ENCODE results near the gene KLHDC3. TPM values are rescaled to one million over a fixed set of nuclear protein-coding genes. Genes with fewer than 3 reads are reported as not detected.

Gene KLHDC3
- total and polyA plus RNA-seq, 2 of the 13 experiments (the other 11 are each of a cell fraction or from before 2014, with no cell fraction given): 78.3 to 91.5 TPM

DNA sequence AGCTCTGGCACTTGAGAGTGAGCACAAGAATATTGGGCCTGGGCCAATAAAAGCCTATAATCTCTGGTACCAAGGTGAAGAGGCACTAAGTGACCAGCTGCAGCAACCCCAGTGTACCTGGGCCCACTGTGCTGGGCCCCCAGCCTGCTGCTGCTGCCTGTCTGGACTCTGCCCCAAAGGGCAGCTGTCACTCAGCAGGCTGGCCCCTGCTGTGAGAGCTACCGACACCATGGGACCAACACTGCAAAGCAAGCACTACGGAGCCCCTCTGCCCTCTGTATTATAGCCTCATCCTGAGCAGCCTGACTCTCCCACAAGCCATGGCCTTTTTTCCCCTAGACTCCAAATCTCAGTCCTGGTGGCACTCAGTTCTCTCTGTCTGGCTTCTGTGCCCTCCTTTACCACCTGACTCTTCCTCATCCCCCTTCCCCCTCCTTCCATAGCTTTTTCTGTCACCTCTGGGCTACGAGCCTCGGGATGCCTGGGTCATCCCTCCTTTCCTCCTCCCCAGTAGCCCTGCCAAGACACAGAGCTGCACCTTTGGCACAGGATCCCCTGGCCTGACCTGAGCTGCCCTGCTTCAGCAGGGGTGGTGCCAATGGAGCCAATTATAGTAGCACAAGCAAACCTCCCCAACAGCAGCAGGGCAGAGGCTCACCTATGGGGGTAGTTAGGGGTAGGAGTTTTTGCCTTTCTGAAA, 21.6 kb downstream of the KLHDC3 start (continued):
- TF ChIP-seq ZNF350 (CRISPR knock-in tag; IDR thresholded peaks at IDR 0.05; ENCODE audit: borderline replicate concordance, low read depth): peak; percentile 25; the same call in 1 of the 2 replicates
- peak; percentile 88 for TF ChIP-seq ZNF563 (CRISPR knock-in tag; IDR thresholded peaks at IDR 0.05)
- TF ChIP-seq SALL2 (CRISPR knock-in tag; IDR thresholded peaks at IDR 0.05): no peak
- TF ChIP-seq ZNF292 (CRISPR knock-in tag; IDR thresholded peaks at IDR 0.05; ENCODE audit: borderline replicate concordance, low read depth): peak; percentile 46; the same call in 1 of the 2 replicates
- 0 out of 2 replicates have a peak, but pooled peaks have one; percentile 30 for TF ChIP-seq ZBTB7B (CRISPR knock-in tag; IDR thresholded peaks at IDR 0.05)
- TF ChIP-seq, protein P1, sequence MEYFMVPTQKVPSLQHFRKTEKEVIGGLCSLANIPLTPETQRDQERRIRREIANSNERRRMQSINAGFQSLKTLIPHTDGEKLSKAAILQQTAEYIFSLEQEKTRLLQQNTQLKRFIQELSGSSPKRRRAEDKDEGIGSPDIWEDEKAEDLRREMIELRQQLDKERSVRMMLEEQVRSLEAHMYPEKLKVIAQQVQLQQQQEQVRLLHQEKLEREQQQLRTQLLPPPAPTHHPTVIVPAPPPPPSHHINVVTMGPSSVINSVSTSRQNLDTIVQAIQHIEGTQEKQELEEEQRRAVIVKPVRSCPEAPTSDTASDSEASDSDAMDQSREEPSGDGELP (IDR thresholded peaks at IDR 0.05; ENCODE audit: borderline replicate concordance, low read depth): peak; percentile 48; the same call in 1 of the 2 replicates
- TF ChIP-seq SMC3 (IDR thresholded peaks at IDR 0.05; ENCODE audit: low read length): no peak
- TF ChIP-seq ZNF841 (CRISPR knock-in tag; IDR thresholded peaks at IDR 0.05; ENCODE audit: borderline replicate concordance): no peak
- TF ChIP-seq FOXK2 (IDR thresholded peaks at IDR 0.05): no peak
- no peak for TF ChIP-seq ZNF235 (CRISPR knock-in tag; IDR thresholded peaks at IDR 0.05; ENCODE audit: borderline replicate concordance)
- no peak for TF ChIP-seq PAX8 (CRISPR knock-in tag; IDR thresholded peaks at IDR 0.05; ENCODE audit: borderline replicate concordance)
- TF ChIP-seq ZNF703 (CRISPR knock-in tag; IDR thresholded peaks at IDR 0.05; ENCODE audit: borderline replicate concordance): no peak
- TF ChIP-seq CBX5 (CRISPR knock-in tag; IDR thresholded peaks at IDR 0.05; ENCODE audit: borderline replicate concordance): no peak
- TF ChIP-seq SP140L (CRISPR knock-in tag; IDR thresholded peaks at IDR 0.05; ENCODE audit: borderline replicate concordance): no peak
- no peak for TF ChIP-seq ARID2 (CRISPR knock-in tag; IDR thresholded peaks at IDR 0.05; ENCODE audit: borderline replicate concordance)
- no peak for TF ChIP-seq ZNF34 (CRISPR knock-in tag; IDR thresholded peaks at IDR 0.05; ENCODE audit: borderline replicate concordance)
- TF ChIP-seq, protein P2, sequence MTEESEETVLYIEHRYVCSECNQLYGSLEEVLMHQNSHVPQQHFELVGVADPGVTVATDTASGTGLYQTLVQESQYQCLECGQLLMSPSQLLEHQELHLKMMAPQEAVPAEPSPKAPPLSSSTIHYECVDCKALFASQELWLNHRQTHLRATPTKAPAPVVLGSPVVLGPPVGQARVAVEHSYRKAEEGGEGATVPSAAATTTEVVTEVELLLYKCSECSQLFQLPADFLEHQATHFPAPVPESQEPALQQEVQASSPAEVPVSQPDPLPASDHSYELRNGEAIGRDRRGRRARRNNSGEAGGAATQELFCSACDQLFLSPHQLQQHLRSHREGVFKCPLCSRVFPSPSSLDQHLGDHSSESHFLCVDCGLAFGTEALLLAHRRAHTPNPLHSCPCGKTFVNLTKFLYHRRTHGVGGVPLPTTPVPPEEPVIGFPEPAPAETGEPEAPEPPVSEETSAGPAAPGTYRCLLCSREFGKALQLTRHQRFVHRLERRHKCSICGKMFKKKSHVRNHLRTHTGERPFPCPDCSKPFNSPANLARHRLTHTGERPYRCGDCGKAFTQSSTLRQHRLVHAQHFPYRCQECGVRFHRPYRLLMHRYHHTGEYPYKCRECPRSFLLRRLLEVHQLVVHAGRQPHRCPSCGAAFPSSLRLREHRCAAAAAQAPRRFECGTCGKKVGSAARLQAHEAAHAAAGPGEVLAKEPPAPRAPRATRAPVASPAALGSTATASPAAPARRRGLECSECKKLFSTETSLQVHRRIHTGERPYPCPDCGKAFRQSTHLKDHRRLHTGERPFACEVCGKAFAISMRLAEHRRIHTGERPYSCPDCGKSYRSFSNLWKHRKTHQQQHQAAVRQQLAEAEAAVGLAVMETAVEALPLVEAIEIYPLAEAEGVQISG (CRISPR knock-in tag; IDR thresholded peaks at IDR 0.05): 0 out of 2 replicates have a peak, but pooled peaks have one; percentile 11
- no peak; the same call in none of the 2 replicates for TF ChIP-seq POLR2AphosphoS5 (IDR thresholded peaks at IDR 0.05; ENCODE audit: low read depth, low read length)
- TF ChIP-seq, protein P3, sequence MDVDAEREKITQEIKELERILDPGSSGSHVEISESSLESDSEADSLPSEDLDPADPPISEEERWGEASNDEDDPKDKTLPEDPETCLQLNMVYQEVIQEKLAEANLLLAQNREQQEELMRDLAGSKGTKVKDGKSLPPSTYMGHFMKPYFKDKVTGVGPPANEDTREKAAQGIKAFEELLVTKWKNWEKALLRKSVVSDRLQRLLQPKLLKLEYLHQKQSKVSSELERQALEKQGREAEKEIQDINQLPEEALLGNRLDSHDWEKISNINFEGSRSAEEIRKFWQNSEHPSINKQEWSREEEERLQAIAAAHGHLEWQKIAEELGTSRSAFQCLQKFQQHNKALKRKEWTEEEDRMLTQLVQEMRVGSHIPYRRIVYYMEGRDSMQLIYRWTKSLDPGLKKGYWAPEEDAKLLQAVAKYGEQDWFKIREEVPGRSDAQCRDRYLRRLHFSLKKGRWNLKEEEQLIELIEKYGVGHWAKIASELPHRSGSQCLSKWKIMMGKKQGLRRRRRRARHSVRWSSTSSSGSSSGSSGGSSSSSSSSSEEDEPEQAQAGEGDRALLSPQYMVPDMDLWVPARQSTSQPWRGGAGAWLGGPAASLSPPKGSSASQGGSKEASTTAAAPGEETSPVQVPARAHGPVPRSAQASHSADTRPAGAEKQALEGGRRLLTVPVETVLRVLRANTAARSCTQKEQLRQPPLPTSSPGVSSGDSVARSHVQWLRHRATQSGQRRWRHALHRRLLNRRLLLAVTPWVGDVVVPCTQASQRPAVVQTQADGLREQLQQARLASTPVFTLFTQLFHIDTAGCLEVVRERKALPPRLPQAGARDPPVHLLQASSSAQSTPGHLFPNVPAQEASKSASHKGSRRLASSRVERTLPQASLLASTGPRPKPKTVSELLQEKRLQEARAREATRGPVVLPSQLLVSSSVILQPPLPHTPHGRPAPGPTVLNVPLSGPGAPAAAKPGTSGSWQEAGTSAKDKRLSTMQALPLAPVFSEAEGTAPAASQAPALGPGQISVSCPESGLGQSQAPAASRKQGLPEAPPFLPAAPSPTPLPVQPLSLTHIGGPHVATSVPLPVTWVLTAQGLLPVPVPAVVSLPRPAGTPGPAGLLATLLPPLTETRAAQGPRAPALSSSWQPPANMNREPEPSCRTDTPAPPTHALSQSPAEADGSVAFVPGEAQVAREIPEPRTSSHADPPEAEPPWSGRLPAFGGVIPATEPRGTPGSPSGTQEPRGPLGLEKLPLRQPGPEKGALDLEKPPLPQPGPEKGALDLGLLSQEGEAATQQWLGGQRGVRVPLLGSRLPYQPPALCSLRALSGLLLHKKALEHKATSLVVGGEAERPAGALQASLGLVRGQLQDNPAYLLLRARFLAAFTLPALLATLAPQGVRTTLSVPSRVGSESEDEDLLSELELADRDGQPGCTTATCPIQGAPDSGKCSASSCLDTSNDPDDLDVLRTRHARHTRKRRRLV (CRISPR knock-in tag; IDR thresholded peaks at IDR 0.05): no peak
- no peak for TF ChIP-seq ZSCAN31 (CRISPR knock-in tag; IDR thresholded peaks at IDR 0.05; ENCODE audit: low read depth)
- TF ChIP-seq KAT2B (IDR thresholded peaks at IDR 0.05; ENCODE audit: borderline replicate concordance, low read depth, low read length): no peak
- TF ChIP-seq ZNF619 (CRISPR knock-in tag; IDR thresholded peaks at IDR 0.05): 0 out of 2 replicates have a peak, but pooled peaks have one; percentile 25
